ENCODE measurements around the gene MPDU1.

GRCh38 chr17:7556627-7557026 lies 27.0 kb upstream of the MPDU1 start:
- TF ChIP-seq POLR2AphosphoS5 (IDR thresholded peaks at IDR 0.05) (no peak), CTCF (IDR thresholded peaks at IDR 0.05) (no peak)
